SK-N-SH (cell line): ENCODE results near the gene TSPYL1. TPM values are rescaled to one million over a fixed set of nuclear protein-coding genes. Genes with fewer than 3 reads are reported as not detected.

Experiments
- CTCF ChIA-PET: fragments of 300-600, 350-600 bp; formaldehyde crosslinking; extraction: SDS; loops from one replicate; lab custom pipeline; 2021; lab: Yijun Ruan, JAX
- POLR2A ChIA-PET: fragments of 350-600 bp; sonication (Branson Sonifier 250); formaldehyde crosslinking; extraction: SDS; loops from one replicate; lab custom pipeline; 2020; ENCODE audit warnings: antibody characterized with exemption, inconsistent platforms; lab: Yijun Ruan, JAX
- DNase-seq: peaks from one replicate; pipeline ENCODE4 v3.0.0; 2012
- H2AFZ ChIP-seq: fragments of 200-600 bp; sonication (generic); 2 replicates; pipeline ENCODE4 v1.8.1; 2016; ENCODE audit warnings: antibody characterized with exemption, mild to moderate bottlenecking, low read depth
- H3F3A ChIP-seq: fragments of 200-600 bp; sonication (generic); replicated peaks from 2 replicates; pipeline ENCODE3; 2016; ENCODE audit warnings: antibody characterized with exemption, mild to moderate bottlenecking; ENCODE audit not compliant: insufficient read depth
- H3K27ac ChIP-seq, 2 experiments: fragments of 200-500 bp in 1 of 2; fragments of 200-600 bp in 1 of 2; sonication (Bioruptor generic) in 1 of 2; sonication (generic), shearing (Covaris generic) in 1 of 2; 2 replicates each; pipeline versions ENCODE4 v1.5.1 to v1.6.1; 2014 to 2016; ENCODE audit warnings: low read depth in 2 of 2, inconsistent platforms in 1 of 2, low read length in 1 of 2, mild to moderate bottlenecking in 1 of 2, mixed read lengths in 1 of 2
- H3K27me3 ChIP-seq: fragments of 200-600 bp; sonication (generic), shearing (Covaris generic); 2 replicates; pipeline ENCODE4 v1.6.1; 2016; ENCODE audit warnings: mixed run types; ENCODE audit not compliant: insufficient read depth
- H3K36me3 ChIP-seq, 2 experiments: fragments of 200-500 bp in 1 of 2; fragments of 200-600 bp in 1 of 2; sonication (Bioruptor generic) in 1 of 2; sonication (generic) in 1 of 2; replicated peaks in 1 of 2; 2 replicates each; pipeline versions ENCODE3 to v1.5.1; 2014 to 2016; ENCODE audit warnings: low read length in 1 of 2, mild to moderate bottlenecking in 1 of 2; ENCODE audit not compliant: insufficient read depth in 2 of 2, control insufficient read depth in 1 of 2
- H3K4me1 ChIP-seq, 2 experiments: fragments of 200-500 bp in 1 of 2; fragments of 200-600 bp in 1 of 2; sonication (Bioruptor generic) in 1 of 2; sonication (generic), shearing (Covaris generic) in 1 of 2; 2 replicates each; pipeline versions ENCODE4 v1.5.1 to v1.6.1; 2014 to 2016; ENCODE audit warnings: low read depth in 1 of 2, low read length in 1 of 2, mixed run types in 1 of 2; ENCODE audit not compliant: insufficient read depth in 2 of 2, control insufficient read depth in 1 of 2
- H3K4me2 ChIP-seq: fragments of 200-600 bp; sonication (generic), shearing (Covaris generic); 2 replicates; pipeline ENCODE4 v1.6.1; 2017; ENCODE audit warnings: mixed run types
- H3K4me3 ChIP-seq, 2 experiments: fragments of 200-500 bp in 1 of 2; fragments of 200-600 bp in 1 of 2; sonication (Bioruptor generic) in 1 of 2; sonication (generic), shearing (Covaris generic) in 1 of 2; 2 replicates each; pipeline versions ENCODE4 v1.5.1 to v1.8.1; 2014 to 2016; ENCODE audit warnings: low read depth in 2 of 2, inconsistent platforms in 1 of 2, low read length in 1 of 2, mild to moderate bottlenecking in 1 of 2, mixed read lengths in 1 of 2, moderate library complexity in 1 of 2
- H3K79me2 ChIP-seq: fragments of 200-600 bp; sonication (generic); 2 replicates; pipeline ENCODE4 v1.8.1; 2017; ENCODE audit warnings: mild to moderate bottlenecking; ENCODE audit not compliant: insufficient read depth
- H3K9ac ChIP-seq: fragments of 200-600 bp; sonication (generic); 2 replicates; pipeline ENCODE4 v1.6.1; 2017; ENCODE audit warnings: mixed run types
- H3K9me2 ChIP-seq: fragments of 200-600 bp; sonication (generic); 2 replicates; pipeline ENCODE4 v1.6.1; 2017; ENCODE audit warnings: mixed run types
- H3K9me3 ChIP-seq: fragments of 200-600 bp; sonication (generic); 2 replicates; pipeline ENCODE4 v1.6.1; 2017; ENCODE audit warnings: mixed run types, mild to moderate bottlenecking, moderate library complexity
- H4K20me1 ChIP-seq: fragments of 200-600 bp; sonication (generic); 2 replicates; pipeline ENCODE4 v1.6.1; 2017; ENCODE audit warnings: mild to moderate bottlenecking, mixed run types; ENCODE audit not compliant: insufficient read depth
- CHD2 ChIP-seq: fragments of 150-350 bp; IDR thresholded peaks from 2 replicates; pipeline ENCODE4 v1.6.1; 2018; ENCODE audit warnings: low read length; ENCODE audit not compliant: partially characterized antibody
- ELF1 ChIP-seq: IDR thresholded peaks from 2 replicates; pipeline ENCODE4 v1.4.0; 2012
- EP300 ChIP-seq, 2 experiments: IDR thresholded peaks; 2 replicates each; pipeline versions ENCODE4 v1.4.0 to v1.6.1; 2012; ENCODE audit warnings: borderline replicate concordance in 1 of 2, low read depth in 1 of 2, low read length in 1 of 2
- FOSL2 ChIP-seq: IDR thresholded peaks from 2 replicates; pipeline ENCODE4 v1.4.0; 2012; ENCODE audit warnings: low read depth, mild to moderate bottlenecking, moderate library complexity, borderline replicate concordance
- FOXJ3 ChIP-seq: sonication (generic); formaldehyde crosslinking; IDR thresholded peaks from 2 replicates; pipeline ENCODE4 v1.5.1; 2020; ENCODE audit warnings: mild to moderate bottlenecking, missing genetic modification reagents
- FOXM1 ChIP-seq: IDR thresholded peaks from 2 replicates; pipeline ENCODE4 v1.4.0; 2012; ENCODE audit warnings: low read depth, mild to moderate bottlenecking
- GATA2 ChIP-seq: sonication (generic); formaldehyde crosslinking; IDR thresholded peaks from 2 replicates; pipeline ENCODE4 v1.5.0; 2020; ENCODE audit warnings: mild to moderate bottlenecking, missing genetic modification reagents
- MAX ChIP-seq: IDR thresholded peaks from 2 replicates; pipeline ENCODE4 v1.4.0; 2012; ENCODE audit warnings: low read depth
- MEF2A ChIP-seq: IDR thresholded peaks from 2 replicates; pipeline ENCODE4 v1.4.0; 2012; ENCODE audit warnings: low read depth, borderline replicate concordance
- NFIC ChIP-seq: IDR thresholded peaks from 2 replicates; pipeline ENCODE4 v1.4.0; 2012; ENCODE audit warnings: borderline replicate concordance
- POLR2AphosphoS5 ChIP-seq: IDR thresholded peaks from 2 replicates; pipeline ENCODE4 v1.6.1; 2012; ENCODE audit warnings: low read depth, low read length
- RAD21 ChIP-seq: IDR thresholded peaks from 2 replicates; pipeline ENCODE4 v1.6.1; 2012; ENCODE audit warnings: mild to moderate bottlenecking, low read length
- RCOR1 ChIP-seq: fragments of 150-350 bp; IDR thresholded peaks from 2 replicates; pipeline ENCODE4 v1.6.1; 2017; ENCODE audit warnings: antibody characterized with exemption, low read length
- RFX5 ChIP-seq: IDR thresholded peaks from 2 replicates; pipeline ENCODE4 v1.6.1; 2012; ENCODE audit warnings: mild to moderate bottlenecking, improper control_type of control experiment, low read length
- SMC3 ChIP-seq: IDR thresholded peaks from 2 replicates; pipeline ENCODE4 v1.6.1; 2012; ENCODE audit warnings: low read depth, low read length, improper control_type of control experiment
- TEAD4 ChIP-seq: IDR thresholded peaks from 2 replicates; pipeline ENCODE4 v1.4.0; 2012; ENCODE audit warnings: mild to moderate bottlenecking, borderline replicate concordance; ENCODE audit not compliant: insufficient read depth
- YY1 ChIP-seq: IDR thresholded peaks from 2 replicates; pipeline ENCODE4 v1.4.0; 2012; ENCODE audit warnings: low read depth, mild to moderate bottlenecking
- WGBS: methylation state at CpG from one replicate; pipeline ENCODE4 v1.1.6; 2017; ENCODE audit warnings: low lambda C conversion rate; 5-methylcytosine and 5-hydroxymethylcytosine counted together
- polyA plus RNA-seq, 3 experiments: library from polyadenylated mRNA; depleted of rRNA; stranded (reverse); fragments of >200 nt; gene quantifications; 2 replicates each; pipeline ENCODE4 v1.2.3, GENCODE V29; 2012
- TF ChIP-seq, protein P1 (sequence below): fragments of 150-350 bp; IDR thresholded peaks from 2 replicates; pipeline ENCODE4 v1.6.1; 2016; ENCODE audit warnings: mild to moderate bottlenecking, low read depth, low read length
- TF ChIP-seq, protein P2 (sequence below): fragments of 200-600 bp; sonication (generic); IDR thresholded peaks from 2 replicates; pipeline ENCODE4 v1.6.1; 2017; ENCODE audit warnings: antibody characterized with exemption, mild to moderate bottlenecking, moderate library complexity
- TF ChIP-seq, protein P3 (sequence below): IDR thresholded peaks from 2 replicates; pipeline ENCODE4 v1.6.1; 2012; ENCODE audit warnings: mild to moderate bottlenecking, low read depth, low read length, moderate library complexity

TSPYL1 gene
- polyA plus RNA-seq, 1 of the 3 experiments (the other 2 are of a cell fraction): 27.9 TPM

DNA sequence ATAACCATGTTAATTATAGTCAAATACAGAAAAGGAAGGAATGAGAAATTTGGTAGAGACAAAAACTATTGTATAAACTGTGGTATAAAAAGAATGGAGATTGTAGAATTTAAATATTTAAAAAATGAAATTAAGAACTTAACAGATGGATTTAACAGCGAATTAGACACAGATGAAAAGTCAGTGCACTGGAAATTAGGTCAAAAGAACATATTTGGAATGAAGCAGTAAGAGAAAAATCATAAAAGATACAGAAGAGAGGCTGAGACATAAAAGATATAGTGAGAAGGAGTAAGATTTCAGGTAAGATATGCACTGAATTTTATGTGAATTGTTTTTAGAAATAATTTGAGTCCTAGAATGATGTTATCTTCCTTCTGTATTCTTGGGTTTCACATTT lies 39.9 kb downstream of the TSPYL1 start (continued):
- TF ChIP-seq FOXM1 (no peak), RCOR1 (no peak)
- TF ChIP-seq, protein P1, sequence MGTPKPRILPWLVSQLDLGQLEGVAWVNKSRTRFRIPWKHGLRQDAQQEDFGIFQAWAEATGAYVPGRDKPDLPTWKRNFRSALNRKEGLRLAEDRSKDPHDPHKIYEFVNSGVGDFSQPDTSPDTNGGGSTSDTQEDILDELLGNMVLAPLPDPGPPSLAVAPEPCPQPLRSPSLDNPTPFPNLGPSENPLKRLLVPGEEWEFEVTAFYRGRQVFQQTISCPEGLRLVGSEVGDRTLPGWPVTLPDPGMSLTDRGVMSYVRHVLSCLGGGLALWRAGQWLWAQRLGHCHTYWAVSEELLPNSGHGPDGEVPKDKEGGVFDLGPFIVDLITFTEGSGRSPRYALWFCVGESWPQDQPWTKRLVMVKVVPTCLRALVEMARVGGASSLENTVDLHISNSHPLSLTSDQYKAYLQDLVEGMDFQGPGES: no peak
- TF ChIP-seq, protein P2, sequence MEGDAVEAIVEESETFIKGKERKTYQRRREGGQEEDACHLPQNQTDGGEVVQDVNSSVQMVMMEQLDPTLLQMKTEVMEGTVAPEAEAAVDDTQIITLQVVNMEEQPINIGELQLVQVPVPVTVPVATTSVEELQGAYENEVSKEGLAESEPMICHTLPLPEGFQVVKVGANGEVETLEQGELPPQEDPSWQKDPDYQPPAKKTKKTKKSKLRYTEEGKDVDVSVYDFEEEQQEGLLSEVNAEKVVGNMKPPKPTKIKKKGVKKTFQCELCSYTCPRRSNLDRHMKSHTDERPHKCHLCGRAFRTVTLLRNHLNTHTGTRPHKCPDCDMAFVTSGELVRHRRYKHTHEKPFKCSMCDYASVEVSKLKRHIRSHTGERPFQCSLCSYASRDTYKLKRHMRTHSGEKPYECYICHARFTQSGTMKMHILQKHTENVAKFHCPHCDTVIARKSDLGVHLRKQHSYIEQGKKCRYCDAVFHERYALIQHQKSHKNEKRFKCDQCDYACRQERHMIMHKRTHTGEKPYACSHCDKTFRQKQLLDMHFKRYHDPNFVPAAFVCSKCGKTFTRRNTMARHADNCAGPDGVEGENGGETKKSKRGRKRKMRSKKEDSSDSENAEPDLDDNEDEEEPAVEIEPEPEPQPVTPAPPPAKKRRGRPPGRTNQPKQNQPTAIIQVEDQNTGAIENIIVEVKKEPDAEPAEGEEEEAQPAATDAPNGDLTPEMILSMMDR: no peak

GRCh38 chr6:116239256-116239655 lies 40.5 kb downstream of the TSPYL1 start:
- Histone ChIP-seq H3K4me3 (no peak overlapping the region), H4K20me1 (no peaks in the 10 kb centered on the region), H3K79me2 (no peaks in the 10 kb centered on the region), H3K27me3 (no peaks in the 10 kb centered on the region), H3K9me3 (no peaks in the 10 kb centered on the region), H3K9me2 (no peaks in the 10 kb centered on the region), H3F3A (peaks cover 5% of the 10 kb centered on the region), H3K27ac (no peak overlapping the region), H3K36me3 (peaks cover 9 to 19% of the 10 kb centered on the region in 2 experiments), H3K4me2 (no peak overlapping the region), H3K4me1 (no peaks in the 10 kb centered on the region), H3K9ac (no peak overlapping the region), H2AFZ (no peak overlapping the region)
- CTCF ChIA-PET: interaction anchor here (1.1 to 1.9 kb wide), 2 partner anchors 19 to 21 kb away, joined by 3 to 9 read pairs; no protein-coding TSS in a partner anchor
- no peak for DNase-seq
- POLR2A ChIA-PET: no interaction called here
- 100% methylated on average over 2 of the region's 2 CpGs for WGBS
- TF ChIP-seq GATA2 (CRISPR knock-in tag): no peak
- no peak for TF ChIP-seq POLR2AphosphoS5
- TF ChIP-seq TEAD4: no peak
- TF ChIP-seq MEF2A: no peak
- TF ChIP-seq, protein P2: no peak
- no peak for TF ChIP-seq RCOR1
- TF ChIP-seq FOXM1: no peak
- TF ChIP-seq RAD21: no peak
- no peak for TF ChIP-seq ELF1
- no peak for TF ChIP-seq SMC3
- no peak for TF ChIP-seq MAX
- no peak for TF ChIP-seq FOXJ3 (CRISPR knock-in tag)
- TF ChIP-seq, protein P3, sequence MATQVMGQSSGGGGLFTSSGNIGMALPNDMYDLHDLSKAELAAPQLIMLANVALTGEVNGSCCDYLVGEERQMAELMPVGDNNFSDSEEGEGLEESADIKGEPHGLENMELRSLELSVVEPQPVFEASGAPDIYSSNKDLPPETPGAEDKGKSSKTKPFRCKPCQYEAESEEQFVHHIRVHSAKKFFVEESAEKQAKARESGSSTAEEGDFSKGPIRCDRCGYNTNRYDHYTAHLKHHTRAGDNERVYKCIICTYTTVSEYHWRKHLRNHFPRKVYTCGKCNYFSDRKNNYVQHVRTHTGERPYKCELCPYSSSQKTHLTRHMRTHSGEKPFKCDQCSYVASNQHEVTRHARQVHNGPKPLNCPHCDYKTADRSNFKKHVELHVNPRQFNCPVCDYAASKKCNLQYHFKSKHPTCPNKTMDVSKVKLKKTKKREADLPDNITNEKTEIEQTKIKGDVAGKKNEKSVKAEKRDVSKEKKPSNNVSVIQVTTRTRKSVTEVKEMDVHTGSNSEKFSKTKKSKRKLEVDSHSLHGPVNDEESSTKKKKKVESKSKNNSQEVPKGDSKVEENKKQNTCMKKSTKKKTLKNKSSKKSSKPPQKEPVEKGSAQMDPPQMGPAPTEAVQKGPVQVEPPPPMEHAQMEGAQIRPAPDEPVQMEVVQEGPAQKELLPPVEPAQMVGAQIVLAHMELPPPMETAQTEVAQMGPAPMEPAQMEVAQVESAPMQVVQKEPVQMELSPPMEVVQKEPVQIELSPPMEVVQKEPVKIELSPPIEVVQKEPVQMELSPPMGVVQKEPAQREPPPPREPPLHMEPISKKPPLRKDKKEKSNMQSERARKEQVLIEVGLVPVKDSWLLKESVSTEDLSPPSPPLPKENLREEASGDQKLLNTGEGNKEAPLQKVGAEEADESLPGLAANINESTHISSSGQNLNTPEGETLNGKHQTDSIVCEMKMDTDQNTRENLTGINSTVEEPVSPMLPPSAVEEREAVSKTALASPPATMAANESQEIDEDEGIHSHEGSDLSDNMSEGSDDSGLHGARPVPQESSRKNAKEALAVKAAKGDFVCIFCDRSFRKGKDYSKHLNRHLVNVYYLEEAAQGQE: no peak
- TF ChIP-seq YY1: no peak
- no peak for TF ChIP-seq RFX5
- TF ChIP-seq CHD2: no peak
- TF ChIP-seq EP300 (IDR thresholded peaks at IDR 0.05; ENCODE audit: borderline replicate concordance in 1 of 2, low read depth in 1 of 2, low read length in 1 of 2): no peak
- no peak for TF ChIP-seq FOSL2
- no peak for TF ChIP-seq NFIC
